Esophagus muscularis mucosa (tissue), 3 donors: ENCODE results near the gene WWOX.

Experiments used
- CTCF ChIP-seq, 3 experiments: fragments of 200-600 bp in 2 of 3; fragments of 450-650 bp in 1 of 3; sonication (generic) in 2 of 3; IDR thresholded peaks; one replicate each; pipeline ENCODE4 v1.5.1; 2017 to 2019; ENCODE audit warnings: antibody characterized with exemption in 3 of 3, mild to moderate bottlenecking in 2 of 3, moderate library complexity in 1 of 3
- POLR2A ChIP-seq: fragments of 450-650 bp; IDR thresholded peaks from one replicate; pipeline ENCODE4 v1.6.1; 2017; ENCODE audit warnings: antibody characterized with exemption, moderate library complexity, mild to moderate bottlenecking, low read depth
- POLR2AphosphoS5 ChIP-seq, 2 donors: sonication (generic); formaldehyde crosslinking; IDR thresholded peaks; one replicate each; pipeline ENCODE4 v1.6.1; 2017; ENCODE audit warnings: antibody characterized with exemption in 2 of 2

GRCh38 chr16:78211946-78212345 is 112.5 kb downstream of the WWOX start:
- TF ChIP-seq POLR2A (no peak), CTCF (IDR thresholded peaks at IDR 0.05) (no peak), POLR2AphosphoS5 (IDR thresholded peaks at IDR 0.05) (no peak)
